ENCODE results near the gene NAV3.

Gene NAV3

GRCh38 chr12:77979597-77980250, 149.0 kb downstream of the NAV3 start:
- TF ChIP-seq CTCF (IDR thresholded peaks at IDR 0.05; ENCODE audit: borderline replicate concordance, control extremely low read depth, extremely low read depth, insufficient read depth, missing control alignments): no peak
- no peak for DNase-seq (ENCODE audit: low spot score)
- in situ Hi-C loops (cut with MboI; ENCODE audit: low sequenced_read_pairs, unreplicated experiment): no loop called here

- DNase-seq (ENCODE audit: low spot score): no peak
- in situ Hi-C loops (cut with MboI; ENCODE audit: low sequenced_read_pairs, unreplicated experiment): no loop called here
- no peak for TF ChIP-seq CTCF (IDR thresholded peaks at IDR 0.05; ENCODE audit: borderline replicate concordance, control extremely low read depth, extremely low read depth, insufficient read depth, missing control alignments)
Observed at GRCh38 chr12:77980782-77981181, 150.1 kb downstream of the NAV3 start.

- no peak for TF ChIP-seq CTCF (IDR thresholded peaks at IDR 0.05; ENCODE audit: borderline replicate concordance, control extremely low read depth, extremely low read depth, insufficient read depth, missing control alignments)
Observed at GRCh38 chr12:77983859-77984258, 153.2 kb downstream of the NAV3 start.

GRCh38 chr12:77992760-77993159, 162.1 kb downstream of the NAV3 start:
- in situ Hi-C loops (cut with MboI; ENCODE audit: low sequenced_read_pairs, unreplicated experiment): no loop called here
- TF ChIP-seq CTCF (IDR thresholded peaks at IDR 0.05; ENCODE audit: borderline replicate concordance, control extremely low read depth, extremely low read depth, insufficient read depth, missing control alignments): no peak
- no peak for DNase-seq (ENCODE audit: low spot score)

More at GRCh38 chr12:77983859-77984258, 153.2 kb downstream of the NAV3 start:
- in situ Hi-C loops (cut with MboI; ENCODE audit: low sequenced_read_pairs, unreplicated experiment): no loop called here
- no peak for DNase-seq (ENCODE audit: low spot score)

- in situ Hi-C loops (cut with MboI; ENCODE audit: low sequenced_read_pairs, unreplicated experiment): no loop called here
Observed at GRCh38 chr12:77993658-77994057, 163.0 kb downstream of the NAV3 start.

GRCh38 chr12:77995436-77996167, 164.9 kb downstream of the NAV3 start:
- in situ Hi-C loops (cut with MboI; ENCODE audit: low sequenced_read_pairs, unreplicated experiment): no loop called here
- peak; percentile 36 for DNase-seq (ENCODE audit: low spot score)
- no peak for TF ChIP-seq CTCF (IDR thresholded peaks at IDR 0.05; ENCODE audit: borderline replicate concordance, control extremely low read depth, extremely low read depth, insufficient read depth, missing control alignments)

More at GRCh38 chr12:77993658-77994057, 163.0 kb downstream of the NAV3 start:
- TF ChIP-seq CTCF (IDR thresholded peaks at IDR 0.05; ENCODE audit: borderline replicate concordance, control extremely low read depth, extremely low read depth, insufficient read depth, missing control alignments): no peak
- no peak for DNase-seq (ENCODE audit: low spot score)
